ENCODE results near the gene LRIG1.

The LRIG1 gene

DNA sequence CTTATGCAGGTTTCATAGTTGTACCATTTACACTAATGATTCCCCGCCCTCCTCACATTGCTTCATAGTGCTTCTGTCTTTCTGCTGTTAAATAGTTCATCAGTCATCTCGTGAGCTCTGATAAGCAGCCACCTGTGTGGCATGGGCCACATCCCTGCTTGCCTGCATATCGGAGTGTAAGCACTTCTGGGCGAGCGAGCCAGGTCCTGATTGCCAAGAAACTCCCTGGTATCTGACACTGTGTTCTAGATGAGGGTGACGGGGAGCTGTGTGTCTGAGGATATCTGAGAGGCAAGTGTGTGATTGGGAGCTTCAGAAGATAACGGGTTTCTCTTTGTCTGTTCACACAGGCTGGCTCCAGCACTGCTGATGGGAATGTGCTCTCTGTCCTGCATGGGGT, 130.6 kb downstream of the LRIG1 start:
- Histone ChIP-seq H3K4me3 (ENCODE audit: low read length) (no peak overlapping the region), H3K9ac (ENCODE audit: low read length) (no peak overlapping the region), H3K36me3 (replicated peaks; ENCODE audit: insufficient read depth, low read length) (no peaks in the 10 kb centered on the region), H3K9me2 (replicated peaks; ENCODE audit: insufficient read depth, low read length) (no peaks in the 10 kb centered on the region), H4K20me1 (ENCODE audit: insufficient read depth, low read length) (no peaks in the 10 kb centered on the region), H3F3A (ENCODE audit: insufficient read depth, low read length) (no peaks in the 10 kb centered on the region), H3K27ac (ENCODE audit: low read length) (no peak overlapping the region), H3K79me2 (ENCODE audit: low read length) (no peaks in the 10 kb centered on the region), H3K4me2 (ENCODE audit: low read depth, low read length) (no peak overlapping the region), H3K9me3 (replicated peaks; ENCODE audit: insufficient read depth, low read length) (no peaks in the 10 kb centered on the region), H3K4me1 (ENCODE audit: low read length) (no peaks in the 10 kb centered on the region), H2AFZ (ENCODE audit: low read length) (no peak overlapping the region), H3K27me3 (replicated peaks; ENCODE audit: insufficient read depth, low read length) (no peaks in the 10 kb centered on the region)
- TF ChIP-seq EZH2phosphoT487 (IDR thresholded peaks at IDR 0.05; ENCODE audit: low read length) (no peak), EZH2 (optimal IDR thresholded peaks at IDR 0.05; ENCODE audit: low read depth, low read length) (no peak)
- TF ChIP-seq, protein P1, sequence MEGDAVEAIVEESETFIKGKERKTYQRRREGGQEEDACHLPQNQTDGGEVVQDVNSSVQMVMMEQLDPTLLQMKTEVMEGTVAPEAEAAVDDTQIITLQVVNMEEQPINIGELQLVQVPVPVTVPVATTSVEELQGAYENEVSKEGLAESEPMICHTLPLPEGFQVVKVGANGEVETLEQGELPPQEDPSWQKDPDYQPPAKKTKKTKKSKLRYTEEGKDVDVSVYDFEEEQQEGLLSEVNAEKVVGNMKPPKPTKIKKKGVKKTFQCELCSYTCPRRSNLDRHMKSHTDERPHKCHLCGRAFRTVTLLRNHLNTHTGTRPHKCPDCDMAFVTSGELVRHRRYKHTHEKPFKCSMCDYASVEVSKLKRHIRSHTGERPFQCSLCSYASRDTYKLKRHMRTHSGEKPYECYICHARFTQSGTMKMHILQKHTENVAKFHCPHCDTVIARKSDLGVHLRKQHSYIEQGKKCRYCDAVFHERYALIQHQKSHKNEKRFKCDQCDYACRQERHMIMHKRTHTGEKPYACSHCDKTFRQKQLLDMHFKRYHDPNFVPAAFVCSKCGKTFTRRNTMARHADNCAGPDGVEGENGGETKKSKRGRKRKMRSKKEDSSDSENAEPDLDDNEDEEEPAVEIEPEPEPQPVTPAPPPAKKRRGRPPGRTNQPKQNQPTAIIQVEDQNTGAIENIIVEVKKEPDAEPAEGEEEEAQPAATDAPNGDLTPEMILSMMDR (IDR thresholded peaks at IDR 0.05; ENCODE audit: low read length), result no peak
- DNase-seq, result no peak

DNA sequence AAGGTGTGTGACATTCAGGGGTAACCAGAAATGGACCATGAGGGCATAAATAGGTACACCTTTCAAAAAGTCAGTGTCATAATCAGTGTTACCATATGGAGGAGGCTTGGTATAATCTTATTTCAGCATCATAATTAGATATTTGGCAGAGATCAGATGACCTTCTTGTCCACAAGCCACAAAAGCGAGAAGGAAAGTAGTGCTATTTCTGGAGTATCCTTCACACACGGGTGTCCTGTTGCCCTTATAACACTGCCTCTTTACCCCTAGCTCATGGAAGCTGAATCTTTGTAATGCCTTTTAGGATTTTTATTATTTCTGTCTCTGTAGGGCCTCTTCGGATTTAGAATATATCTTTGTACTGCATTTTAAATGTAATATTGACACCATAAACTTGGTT, 132.8 kb downstream of the LRIG1 start:
- Histone ChIP-seq H2AFZ (ENCODE audit: low read length) (no peak overlapping the region), H3K9me3 (replicated peaks; ENCODE audit: insufficient read depth, low read length) (no peaks in the 10 kb centered on the region), H4K20me1 (ENCODE audit: insufficient read depth, low read length) (no peaks in the 10 kb centered on the region), H3K9me2 (replicated peaks; ENCODE audit: insufficient read depth, low read length) (no peaks in the 10 kb centered on the region), H3K27ac (ENCODE audit: low read length) (no peak overlapping the region), H3K4me3 (ENCODE audit: low read length) (no peak overlapping the region), H3K4me1 (ENCODE audit: low read length) (no peaks in the 10 kb centered on the region), H3K9ac (ENCODE audit: low read length) (no peak overlapping the region), H3K4me2 (ENCODE audit: low read depth, low read length) (no peak overlapping the region), H3K36me3 (replicated peaks; ENCODE audit: insufficient read depth, low read length) (no peaks in the 10 kb centered on the region), H3K79me2 (ENCODE audit: low read length) (no peaks in the 10 kb centered on the region), H3F3A (ENCODE audit: insufficient read depth, low read length) (no peaks in the 10 kb centered on the region), H3K27me3 (replicated peaks; ENCODE audit: insufficient read depth, low read length) (no peaks in the 10 kb centered on the region)
- DNase-seq, result no peak
- no peak for TF ChIP-seq EZH2phosphoT487 (IDR thresholded peaks at IDR 0.05; ENCODE audit: low read length)
- TF ChIP-seq, protein P1 (IDR thresholded peaks at IDR 0.05; ENCODE audit: low read length), result no peak
- TF ChIP-seq EZH2 (optimal IDR thresholded peaks at IDR 0.05; ENCODE audit: low read depth, low read length), result no peak

DNA sequence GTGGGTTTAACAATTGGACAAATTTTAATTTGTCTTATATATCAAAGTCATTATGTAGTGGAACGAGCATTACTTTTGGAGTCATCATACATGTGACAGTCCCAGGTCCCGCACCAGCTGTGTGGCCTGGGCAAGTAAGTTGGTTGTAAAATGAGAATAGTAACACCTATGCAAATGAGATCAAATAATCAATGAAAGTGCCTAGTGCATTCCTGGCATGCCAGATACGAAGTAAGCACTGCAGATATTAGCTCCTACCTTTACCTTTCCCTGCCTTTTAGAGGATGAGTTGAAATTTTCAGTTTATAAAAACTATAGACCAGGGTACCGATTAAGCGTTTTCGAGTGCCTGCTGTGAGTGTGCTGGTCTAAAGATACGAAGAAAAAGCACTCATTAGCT, 134.1 kb downstream of the LRIG1 start:
- H3K4me3 ChIP-seq (ENCODE audit: low read length), result no peak overlapping the region
- H3K4me2 ChIP-seq (ENCODE audit: low read depth, low read length), result no peak overlapping the region
- no peak overlapping the region for H3K9ac ChIP-seq (ENCODE audit: low read length)
- H3K9me3 ChIP-seq (replicated peaks; ENCODE audit: insufficient read depth, low read length), result no peaks in the 10 kb centered on the region
- H3K27me3 ChIP-seq (replicated peaks; ENCODE audit: insufficient read depth, low read length), result no peaks in the 10 kb centered on the region
- H3K9me2 ChIP-seq (replicated peaks; ENCODE audit: insufficient read depth, low read length), result no peaks in the 10 kb centered on the region
- TF ChIP-seq EZH2phosphoT487 (IDR thresholded peaks at IDR 0.05; ENCODE audit: low read length) (no peak), EZH2 (optimal IDR thresholded peaks at IDR 0.05; ENCODE audit: low read depth, low read length) (no peak)
- TF ChIP-seq, protein P1 (IDR thresholded peaks at IDR 0.05; ENCODE audit: low read length), result no peak
- no peaks in the 10 kb centered on the region for H3K36me3 ChIP-seq (replicated peaks; ENCODE audit: insufficient read depth, low read length)
- H2AFZ ChIP-seq (ENCODE audit: low read length), result no peak overlapping the region
- no peaks in the 10 kb centered on the region for H3F3A ChIP-seq (ENCODE audit: insufficient read depth, low read length)
- no peaks in the 10 kb centered on the region for H3K79me2 ChIP-seq (ENCODE audit: low read length)
- H3K4me1 ChIP-seq (ENCODE audit: low read length), result no peaks in the 10 kb centered on the region
- no peaks in the 10 kb centered on the region for H4K20me1 ChIP-seq (ENCODE audit: insufficient read depth, low read length)
- H3K27ac ChIP-seq (ENCODE audit: low read length), result no peak overlapping the region
- DNase-seq, result no peak

Data from MM.1S (cell line).